GM19023 (cell line): ENCODE results near the gene CCL3.
"Not testable (repeated sequence)": the region's sequence is repeated elsewhere in the genome, so short reads cannot be mapped to it uniquely, and the experiment has no call there.

Experiments
- ATAC-seq: cut with Tn5 transposase; IDR thresholded peaks from one replicate; pipeline ENCODE4 v1.9.1; 2021; ENCODE audit warnings: mild to moderate bottlenecking, moderate library complexity; ENCODE audit not compliant: unreplicated experiment

CCL3 gene

DNA sequence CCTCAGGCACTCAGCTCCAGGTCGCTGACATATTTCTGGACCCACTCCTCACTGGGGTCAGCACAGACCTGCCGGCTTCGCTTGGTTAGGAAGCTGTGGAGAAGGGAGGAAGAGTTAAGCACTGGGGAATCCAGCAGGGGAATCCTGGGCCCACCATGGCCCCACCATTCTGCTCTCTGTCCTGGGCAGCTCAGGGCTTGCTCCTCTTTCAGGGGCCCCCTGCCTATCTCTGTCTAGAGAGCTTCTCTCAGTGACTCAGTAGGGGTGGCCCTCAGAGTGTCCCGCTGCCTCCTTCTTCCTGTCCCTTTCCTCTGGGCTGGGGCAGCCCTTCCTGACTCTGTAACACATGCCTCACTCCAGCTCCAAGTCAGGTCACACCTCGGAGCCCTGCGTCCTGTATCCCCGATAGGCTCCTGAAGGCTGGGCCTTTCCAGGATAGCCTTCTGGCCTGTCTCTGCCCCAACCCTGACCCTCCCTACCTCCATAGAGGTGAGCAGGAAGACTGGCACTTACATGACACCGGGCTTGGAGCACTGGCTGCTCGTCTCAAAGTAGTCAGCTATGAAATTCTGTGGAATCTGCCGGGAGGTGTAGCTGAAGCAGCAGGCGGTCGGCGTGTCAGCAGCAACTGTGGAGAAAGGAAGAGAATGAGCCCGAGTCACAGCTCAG, 1.1 kb downstream of the CCL3 start:
- ATAC-seq = no peak

DNA sequence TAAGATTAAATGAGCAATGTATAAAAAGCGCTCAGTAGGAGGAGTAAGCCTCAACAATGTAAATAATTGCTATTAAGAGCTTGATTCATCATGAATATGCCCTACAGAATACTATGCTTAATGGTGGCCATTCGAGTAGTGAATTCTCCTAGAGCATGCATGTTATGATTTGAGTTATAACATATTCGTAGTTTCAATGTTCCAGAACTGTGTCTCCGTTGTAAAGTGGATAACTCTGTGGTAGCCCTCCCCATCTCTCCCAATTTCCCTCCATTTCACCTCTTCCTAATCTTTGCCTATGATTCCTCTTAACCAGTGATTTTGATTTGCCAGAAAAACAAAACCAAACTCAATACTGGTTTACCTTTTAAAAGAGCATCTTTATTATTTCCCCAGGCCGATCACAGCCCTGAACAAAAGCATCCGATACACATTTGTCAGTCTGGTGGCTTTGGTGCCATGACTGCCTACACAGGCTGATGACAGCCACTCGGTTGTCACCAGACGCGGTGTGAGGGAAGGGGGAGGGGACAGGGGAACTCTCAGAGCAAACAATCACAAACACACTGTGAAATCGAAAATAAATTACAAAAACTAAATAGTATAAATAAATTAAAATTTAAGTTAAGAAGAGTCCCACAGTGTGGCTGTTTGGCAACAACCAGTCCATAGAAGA, 1.9 kb downstream of the CCL3 start:
- not testable (repeated sequence) for ATAC-seq

GRCh38 chr17:36087471-36087870, 2.5 kb downstream of the CCL3 start:
- not testable (repeated sequence) for ATAC-seq

DNA sequence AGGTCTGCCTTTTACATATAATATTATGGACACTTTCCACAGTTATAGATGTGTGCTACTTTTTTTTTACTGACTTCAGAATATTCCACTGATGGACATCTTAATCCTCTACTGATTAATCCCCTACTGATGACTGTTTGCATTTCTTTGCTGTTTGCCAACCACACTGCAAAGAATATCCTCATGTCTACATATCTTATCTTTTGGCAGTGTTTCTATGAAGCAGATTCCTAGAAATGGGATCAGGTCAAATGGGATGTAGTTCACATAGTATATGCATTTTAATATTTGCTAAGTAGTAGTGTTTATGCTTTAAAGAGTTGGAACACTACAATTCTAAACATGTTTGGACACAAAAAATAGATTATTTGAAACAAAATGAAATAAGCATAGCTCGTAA, 3.2 kb downstream of the CCL3 start:
- no peak for ATAC-seq

DNA sequence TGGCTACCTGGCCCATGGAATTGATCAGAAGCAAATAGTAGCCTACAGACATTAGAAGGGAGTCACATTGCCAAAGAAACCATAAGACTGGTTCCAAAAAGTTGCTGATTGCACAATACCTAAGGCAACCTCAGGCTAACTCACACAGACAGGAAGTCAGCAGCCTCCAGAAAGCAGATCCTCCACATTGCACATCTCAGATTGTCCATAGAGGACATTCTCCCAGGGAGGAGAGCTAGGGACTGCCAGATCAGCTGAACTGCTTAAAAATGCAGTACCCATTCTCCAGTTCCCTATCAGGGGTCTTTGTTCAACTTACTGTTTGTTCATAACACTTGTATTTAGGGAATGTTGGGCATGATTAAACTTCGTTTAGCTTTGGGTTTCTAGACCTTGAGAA, 4.2 kb downstream of the CCL3 start:
- ATAC-seq = no peak

DNA sequence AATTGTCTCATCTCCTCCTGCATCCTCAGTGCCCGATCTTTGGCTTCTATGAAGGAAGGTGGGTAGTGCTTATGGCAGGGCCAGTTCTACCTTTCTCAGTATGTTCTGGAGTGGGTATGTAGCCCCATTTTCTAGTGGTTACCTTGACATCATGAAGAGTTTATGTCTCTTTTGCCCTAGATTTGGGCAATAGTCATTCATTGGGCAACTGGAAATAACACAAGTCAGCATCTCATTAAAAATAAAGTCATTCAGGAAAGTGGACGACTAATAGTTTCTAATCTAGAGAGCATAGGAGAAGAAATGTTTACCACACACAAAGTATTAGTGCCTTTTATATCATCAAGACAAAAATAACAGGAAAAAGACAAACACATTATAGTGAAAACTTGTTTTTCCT, 6.3 kb downstream of the CCL3 start:
- not testable (repeated sequence) for ATAC-seq

DNA sequence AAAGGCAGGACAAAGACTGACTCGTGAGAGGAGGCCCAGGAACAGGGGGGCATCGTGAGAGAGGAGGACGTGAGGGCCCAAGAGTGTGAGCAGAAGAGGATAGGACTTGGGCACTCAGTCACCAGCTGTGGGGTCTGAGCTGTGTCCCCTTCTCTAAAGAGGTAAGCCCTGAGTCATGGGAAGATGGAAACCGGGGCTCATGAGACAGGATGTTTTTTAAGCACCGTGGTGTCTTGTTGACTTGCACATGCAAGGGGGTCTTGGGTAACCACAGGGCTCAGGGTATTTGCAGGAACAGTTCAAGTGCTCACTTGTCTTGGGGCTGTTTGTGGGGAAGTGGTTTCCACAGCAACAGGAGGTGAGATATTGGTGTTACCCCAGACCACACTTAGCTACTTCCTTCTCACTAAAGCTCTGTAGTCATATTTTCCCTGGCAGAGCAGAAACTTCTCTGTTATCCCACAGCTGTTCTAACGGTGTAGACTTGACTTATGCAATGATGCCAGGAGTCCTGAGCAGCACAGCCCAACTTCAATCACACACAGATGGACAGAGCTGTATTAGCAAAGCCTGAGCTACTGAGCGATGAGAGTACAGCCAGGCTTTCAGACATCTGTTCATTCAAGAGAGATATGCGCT, 7.3 kb downstream of the CCL3 start:
- peak; percentile 54 for ATAC-seq

DNA sequence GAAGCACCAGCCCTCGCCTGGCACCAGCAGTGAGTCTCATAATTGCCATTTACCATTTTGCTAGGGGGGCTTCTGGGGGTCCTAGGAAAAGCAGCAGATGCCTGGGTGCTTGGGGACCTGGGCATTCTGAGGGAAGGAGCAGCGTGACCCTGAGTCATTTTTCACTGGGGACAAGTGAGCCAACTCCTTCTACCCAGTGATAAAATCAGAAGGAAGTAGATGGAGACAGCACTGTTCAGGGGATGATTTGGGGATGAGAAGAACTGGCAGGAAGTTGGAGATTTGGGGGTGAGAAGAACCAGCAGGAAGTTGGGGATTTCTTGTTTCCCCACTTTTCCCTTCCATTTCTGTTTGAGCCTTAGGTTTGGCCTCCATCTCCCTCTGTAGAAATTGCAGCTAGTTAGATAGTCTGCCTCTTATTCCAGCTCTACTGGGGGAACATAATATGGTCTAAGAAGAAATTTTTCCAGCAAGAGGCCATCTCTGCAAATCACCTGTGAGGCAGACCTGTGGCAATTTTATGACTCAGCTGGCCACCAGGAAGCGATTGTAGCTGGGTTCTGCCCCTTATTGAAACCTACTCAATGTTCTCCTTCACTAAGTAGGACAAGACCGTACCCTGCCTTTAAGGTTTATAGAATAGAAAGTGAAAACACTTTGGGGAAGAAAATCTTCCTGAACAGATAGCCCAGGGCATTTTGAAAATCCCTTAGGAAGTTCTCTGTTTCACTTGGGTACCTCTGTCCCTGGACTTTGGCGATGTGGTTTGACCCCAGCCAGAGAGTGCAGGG, 8.1 kb downstream of the CCL3 start:
- ATAC-seq = peak; percentile 47

DNA sequence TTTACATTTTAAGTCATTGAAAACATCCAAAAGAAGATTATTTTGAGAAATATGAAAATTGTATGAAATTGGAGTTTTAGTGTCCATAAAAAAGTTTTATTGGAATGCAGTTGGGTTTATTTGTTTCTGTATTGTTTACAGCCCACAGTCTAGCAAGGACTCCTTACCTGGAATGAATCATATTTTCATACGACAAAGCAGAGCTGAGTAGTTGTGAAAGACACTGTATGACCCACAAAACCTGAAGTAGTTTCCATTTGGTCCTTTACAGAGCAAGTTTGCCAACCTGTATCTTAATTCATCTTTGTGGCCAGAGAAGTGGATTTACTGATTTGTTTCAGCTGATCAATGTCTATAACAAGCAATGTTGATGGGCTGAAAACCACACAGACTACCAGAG, 15.6 kb downstream of the CCL3 start:
- no peak for ATAC-seq

- no peak for ATAC-seq
These were observed 17.4 kb downstream of the CCL3 start for GRCh38 chr17:36072431-36073121.

GRCh38 chr17:36071751-36072150, 18.2 kb downstream of the CCL3 start:
- no peak for ATAC-seq

DNA sequence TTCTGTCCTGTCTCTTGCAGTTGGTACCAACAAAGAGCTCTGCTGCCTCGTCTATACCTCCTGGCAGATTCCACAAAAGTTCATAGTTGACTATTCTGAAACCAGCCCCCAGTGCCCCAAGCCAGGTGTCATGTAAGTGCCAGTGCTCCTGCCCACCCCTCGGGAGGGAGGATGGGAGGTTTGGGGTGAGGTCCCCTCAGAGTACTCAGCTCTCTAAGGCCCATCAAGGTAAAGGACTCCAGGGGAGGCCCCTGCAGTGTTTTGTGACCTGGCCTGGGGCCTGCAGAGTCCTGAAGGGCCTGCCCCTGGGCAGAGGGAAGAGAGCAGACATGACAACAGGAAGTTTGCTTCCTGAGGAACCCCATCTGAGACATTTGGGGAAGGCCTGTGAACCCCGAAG, 19.5 kb downstream of the CCL3 start:
- ATAC-seq = no peak

DNA sequence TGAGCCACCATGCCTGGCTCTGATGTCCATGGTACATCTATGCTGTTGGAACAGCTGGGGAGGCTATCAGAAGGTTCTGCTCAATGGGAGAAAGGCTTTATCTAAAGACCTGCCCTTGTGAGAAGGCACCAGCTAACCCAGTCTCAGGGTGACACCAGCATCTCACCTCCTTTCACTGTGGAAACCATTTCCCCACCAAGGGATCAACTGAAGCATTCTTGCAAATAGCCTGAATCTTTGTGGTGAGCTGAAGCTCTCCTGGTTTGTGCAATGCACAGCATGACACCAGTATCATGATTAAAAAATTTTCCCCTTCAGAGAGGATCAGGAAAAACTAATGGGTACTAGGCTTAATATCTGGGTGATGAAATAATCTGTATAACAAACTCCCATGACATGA, 20.8 kb downstream of the CCL3 start:
- ATAC-seq = no peak

DNA sequence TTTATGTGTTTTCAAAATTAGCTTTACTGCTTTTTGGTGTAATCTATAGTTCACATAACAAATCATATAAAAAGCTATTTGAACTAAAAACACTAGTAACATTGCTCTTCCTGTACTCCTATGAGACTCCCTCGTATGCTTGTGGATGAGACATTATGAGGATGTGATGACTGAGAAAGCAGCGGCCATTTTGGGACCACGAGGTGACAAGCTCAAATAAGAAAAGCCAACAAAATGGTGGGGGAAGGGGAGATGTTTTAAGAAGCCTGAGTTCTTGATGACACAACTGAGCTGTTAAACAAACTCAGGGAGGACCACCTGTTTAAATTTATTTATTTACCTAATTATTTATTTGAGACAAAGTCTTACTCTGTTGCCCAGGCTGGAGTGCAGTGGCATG, 21.4 kb downstream of the CCL3 start:
- ATAC-seq = no peak

- ATAC-seq = no peak
These were observed 23.5 kb downstream of the CCL3 start for GRCh38 chr17:36066365-36066985.

DNA sequence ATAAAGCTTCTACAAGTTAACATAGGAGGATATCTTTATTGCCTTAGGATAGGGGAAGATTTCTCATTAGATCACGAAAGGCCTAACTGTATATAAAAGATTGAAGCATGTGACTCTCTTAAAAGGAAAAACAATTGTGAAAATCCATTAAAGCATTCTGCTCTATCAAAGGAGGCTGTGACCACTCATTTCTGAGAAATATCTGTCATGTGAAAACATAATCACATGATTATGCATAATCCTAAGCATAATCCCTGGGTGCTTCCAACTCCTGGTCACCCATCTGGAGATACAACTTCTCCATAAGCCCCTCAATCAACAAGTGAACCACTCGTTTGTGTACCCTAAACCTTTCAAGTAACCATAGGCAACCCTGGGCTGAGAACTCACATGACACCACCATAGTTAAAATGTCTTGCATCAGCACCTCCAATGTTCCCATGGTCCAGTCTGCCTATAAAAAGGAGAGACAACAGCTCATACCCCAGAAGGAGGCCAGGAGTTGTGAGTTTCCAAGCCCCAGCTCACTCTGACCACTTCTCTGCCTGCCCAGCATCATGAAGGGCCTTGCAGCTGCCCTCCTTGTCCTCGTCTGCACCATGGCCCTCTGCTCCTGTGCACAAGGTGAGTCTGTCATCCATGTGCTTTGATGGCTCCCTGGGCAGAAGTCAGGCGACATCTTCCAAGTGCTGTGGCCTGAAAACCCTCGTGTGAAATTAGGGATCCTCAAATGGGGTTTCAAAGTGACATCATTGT, 26.0 kb downstream of the CCL3 start, which contains the start of gene CCL18:
CCL18 (plus strand) TSS at position 487 of the 756 bp plus-strand sequence; CDS start at position 558, 71 bp downstream.
- no peak for ATAC-seq

GRCh38 chr17:36060816-36061215, 29.1 kb downstream of the CCL3 start:
- no peak for ATAC-seq

GRCh38 chr17:36059406-36059805, 30.5 kb downstream of the CCL3 start:
- no peak for ATAC-seq

GRCh38 chr17:36057911-36058310, 32.0 kb downstream of the CCL3 start:
- ATAC-seq = no peak
